IMR-90 (cell line): ENCODE data around the gene TMEM235. TPM values are rescaled to one million over a fixed set of nuclear protein-coding genes. Genes with fewer than 3 reads are reported as not detected.

ENCODE experiments used
- ATAC-seq: fragments of 200-7000 bp; cut with Tn5 transposase; 2 replicates; pipeline ENCODE4 v1.9.1; 2020; ENCODE audit warnings: low read depth, mild to moderate bottlenecking, moderate library complexity
- BruUV-seq: library from RNA; stranded (reverse); fragments of 400-500 nt; replicated peaks from 2 replicates; lab custom pipeline; 2021; lab: Mats Ljungman, UMichigan
- CTCF ChIA-PET: fragments of 300-600 bp; formaldehyde crosslinking; extraction: SDS; loops from one replicate; lab custom pipeline; 2021; ENCODE audit warnings: antibody characterized with exemption; lab: Yijun Ruan, JAX
- POLR2A ChIA-PET: fragments of 300-600 bp; sonication (Branson Sonifier 250); formaldehyde crosslinking; loops from one replicate; lab custom pipeline; 2022; ENCODE audit warnings: antibody characterized with exemption; ENCODE audit not compliant: unreplicated experiment; lab: Charles Lee
- DNase-seq: peaks from one replicate; pipeline ENCODE4 v3.0.0; 2013
- H2AFZ ChIP-seq: replicated peaks from 2 replicates; pipeline ENCODE3; 2013; ENCODE audit warnings: low read length, mild to moderate bottlenecking; ENCODE audit not compliant: poor library complexity
- H2AK5ac ChIP-seq: 2 replicates; pipeline ENCODE4 v1.6.1; 2013; ENCODE audit warnings: low read depth, low read length, inconsistent platforms
- H2AK9ac ChIP-seq: replicated peaks from 2 replicates; pipeline ENCODE3; 2013; ENCODE audit warnings: mild to moderate bottlenecking, low read depth, low read length, moderate library complexity; ENCODE audit not compliant: poor library complexity
- H2BK120ac ChIP-seq: 2 replicates; pipeline ENCODE4 v1.6.1; 2013; ENCODE audit warnings: low read depth, low read length, inconsistent platforms
- H2BK15ac ChIP-seq: 3 replicates; pipeline ENCODE4 v1.6.1; 2013; ENCODE audit warnings: low read depth, low read length, inconsistent platforms
- H2BK20ac ChIP-seq: 2 replicates; pipeline ENCODE4 v1.6.1; 2013; ENCODE audit warnings: low read depth, mild to moderate bottlenecking, inconsistent platforms, low read length, moderate library complexity
- H2BK5ac ChIP-seq: 2 replicates; pipeline ENCODE4 v1.6.1; 2013; ENCODE audit warnings: mild to moderate bottlenecking, low read depth, low read length, inconsistent platforms; ENCODE audit not compliant: poor library complexity, severe bottlenecking
- H3K14ac ChIP-seq: replicated peaks from 2 replicates; pipeline ENCODE4 v1.6.1; 2013; ENCODE audit warnings: low read depth, low read length, inconsistent platforms
- H3K18ac ChIP-seq: 2 replicates; pipeline ENCODE4 v1.6.1; 2013; ENCODE audit warnings: low read depth, low read length, control low read depth
- H3K23ac ChIP-seq: 2 replicates; pipeline ENCODE4 v1.6.1; 2013; ENCODE audit warnings: low read depth, low read length, inconsistent platforms
- H3K27ac ChIP-seq: 2 replicates; pipeline ENCODE4 v1.5.1; 2013; ENCODE audit warnings: mild to moderate bottlenecking, control low read depth, low read length; ENCODE audit not compliant: insufficient read depth
- H3K27me3 ChIP-seq: 2 replicates; pipeline ENCODE4 v1.6.1; 2013; ENCODE audit warnings: low read length; ENCODE audit not compliant: control insufficient read depth, insufficient read depth
- H3K36me3 ChIP-seq: 2 replicates; pipeline ENCODE4 v1.6.1; 2013; ENCODE audit warnings: low read length, mixed read lengths; ENCODE audit not compliant: control insufficient read depth, insufficient read depth
- H3K4ac ChIP-seq: 2 replicates; pipeline ENCODE4 v1.6.1; 2013; ENCODE audit warnings: low read depth, low read length, inconsistent platforms
- H3K4me1 ChIP-seq: 2 replicates; pipeline ENCODE4 v1.6.1; 2013; ENCODE audit warnings: low read length, mixed read lengths; ENCODE audit not compliant: control insufficient read depth, insufficient read depth
- H3K4me2 ChIP-seq: 2 replicates; pipeline ENCODE4 v1.6.1; 2013; ENCODE audit warnings: low read depth, mild to moderate bottlenecking, control low read depth, low read length, moderate library complexity
- H3K4me3 ChIP-seq: 2 replicates; pipeline ENCODE4 v1.5.1; 2013; ENCODE audit warnings: low read depth, mild to moderate bottlenecking, control low read depth, low read length, moderate library complexity; ENCODE audit not compliant: insufficient read depth
- H3K56ac ChIP-seq: 2 replicates; pipeline ENCODE4 v1.6.1; 2013; ENCODE audit warnings: low read length, inconsistent platforms; ENCODE audit not compliant: insufficient read depth; ENCODE audit errors: extremely low read depth
- H3K79me1 ChIP-seq, 2 experiments: 2 replicates each; pipeline ENCODE4 v1.6.1; 2013; ENCODE audit warnings: low read length in 2 of 2, inconsistent platforms in 1 of 2, low read depth in 1 of 2
- H3K9ac ChIP-seq: 2 replicates; pipeline ENCODE4 v1.6.1; 2013; ENCODE audit warnings: low read depth, low read length, control low read depth
- H3K9me1 ChIP-seq: 2 replicates; pipeline ENCODE4 v1.6.1; 2013; ENCODE audit warnings: low read length, inconsistent platforms; ENCODE audit not compliant: insufficient read depth
- H3K9me3 ChIP-seq: 2 replicates; pipeline ENCODE4 v1.6.1; 2013; ENCODE audit warnings: low read length; ENCODE audit not compliant: control insufficient read depth, insufficient read depth
- H4K20me1 ChIP-seq: 2 replicates; pipeline ENCODE4 v1.6.1; 2013; ENCODE audit warnings: low read length, inconsistent platforms; ENCODE audit not compliant: insufficient read depth
- H4K5ac ChIP-seq: 2 replicates; pipeline ENCODE4 v1.6.1; 2013; ENCODE audit warnings: mild to moderate bottlenecking, low read depth, low read length, control low read depth
- H4K8ac ChIP-seq, 2 experiments: 2 replicates each; pipeline ENCODE4 v1.6.1; 2013; ENCODE audit warnings: low read depth in 2 of 2, low read length in 2 of 2, control low read depth in 1 of 2, inconsistent platforms in 1 of 2
- H4K91ac ChIP-seq: 2 replicates; pipeline ENCODE4 v1.6.1; 2013; ENCODE audit warnings: low read depth, low read length, inconsistent platforms; ENCODE audit not compliant: insufficient read depth
- MAFK ChIP-seq: IDR thresholded peaks from 2 replicates; pipeline ENCODE4 v1.6.1; 2012; ENCODE audit warnings: low read depth, low read length, improper control_type of control experiment
- POLR2A ChIP-seq: IDR thresholded peaks from 2 replicates; pipeline ENCODE4 v1.6.1; 2012; ENCODE audit warnings: mild to moderate bottlenecking, low read depth, low read length
- WGBS, 2 experiments: methylation state at CpG; one replicate each; pipeline versions ENCODE4 v1.1.5 to v1.1.7; 2013; ENCODE audit warnings: missing lambda C conversion rate in 2 of 2; ENCODE audit not compliant: insufficient read length in 1 of 2; ENCODE audit errors: extremely low coverage in 2 of 2; 5-methylcytosine and 5-hydroxymethylcytosine counted together
- dilution Hi-C: fragments of 300-500 bp; cut with HindIII; formaldehyde crosslinking; loops from one replicate; pipeline ENCODE4 v1.14.3; 2018; ENCODE audit warnings: low sequenced_read_pairs; ENCODE audit not compliant: unreplicated experiment
- in situ Hi-C: fragments of 300-500 bp; cut with MboI; formaldehyde crosslinking; loops from 3 replicates; pipeline ENCODE4 v1.14.3; 2019; ENCODE audit warnings: low sequenced_read_pairs, inconsistent platforms, mixed read lengths
- intact Hi-C: fragments of 100-400 bp; cut with micrococcal nuclease; formaldehyde crosslinking; loops from 2 replicates; pipeline ENCODE4 v1.10.0; 2022
- polyA plus RNA-seq, 3 experiments: library from polyadenylated mRNA; depleted of rRNA; stranded (reverse); fragments of >200 nt; gene quantifications; 2 replicates each; pipeline ENCODE4 v1.2.3, GENCODE V29; 2012; ENCODE audit warnings: low replicate concordance in 1 of 3
- total RNA-seq: library from RNA; depleted of rRNA; stranded (reverse); fragments of >200 nt; gene quantifications from 2 replicates; pipeline ENCODE4 v1.2.3, GENCODE V29; 2012

TMEM235 gene
- total and polyA plus RNA-seq, 2 of the 4 experiments (the other 2 are of a cell fraction), result not detected

DNA sequence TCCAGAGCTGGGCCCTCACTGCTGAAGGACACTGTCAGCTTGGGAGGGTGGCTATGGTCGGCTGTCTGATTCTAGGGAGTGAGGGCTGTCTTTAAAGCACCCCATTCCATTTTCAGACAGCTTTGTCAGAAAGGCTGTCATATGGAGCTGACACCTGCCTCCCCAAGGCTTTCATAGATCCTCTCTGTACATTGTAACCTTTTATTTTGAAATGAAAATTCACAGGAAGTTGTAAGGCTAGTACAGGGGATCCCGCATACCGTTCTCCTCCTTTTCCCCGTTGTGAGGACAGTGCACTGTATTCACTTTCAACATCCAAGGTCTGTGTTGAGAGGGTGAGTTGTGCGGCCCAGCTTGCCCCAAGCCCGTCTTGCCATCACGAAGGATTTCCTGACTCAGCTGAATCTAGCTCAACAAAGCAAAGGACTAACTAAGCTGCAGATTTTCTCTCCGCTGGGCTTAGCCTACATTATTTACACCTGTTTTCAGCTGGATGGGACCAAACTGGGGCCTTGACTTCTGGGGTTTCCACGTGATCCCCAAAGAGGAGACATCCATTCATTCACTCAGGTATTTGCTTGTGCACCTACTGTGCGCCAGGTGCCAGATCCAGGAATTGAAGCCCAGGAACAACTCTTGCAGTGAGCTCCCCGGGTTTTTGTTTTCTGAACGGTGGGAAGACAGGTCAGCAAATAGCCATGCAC, 5.2 kb upstream of the TMEM235 start:
- no peak overlapping the region for H2BK5ac ChIP-seq
- H3K14ac ChIP-seq, result no peak overlapping the region
- H3K4me1 ChIP-seq, result no peaks in the 10 kb centered on the region
- H2BK20ac ChIP-seq, result no peak overlapping the region
- no peaks in the 10 kb centered on the region for H3K9me1 ChIP-seq
- no peak overlapping the region for H3K4me3 ChIP-seq
- H3K18ac ChIP-seq, result no peak overlapping the region
- H3K56ac ChIP-seq, result no peak overlapping the region
- no peak overlapping the region for H3K27ac ChIP-seq
- no peak overlapping the region for H4K5ac ChIP-seq
- dilution Hi-C loops, result no loop called here
- intact Hi-C loops, result no loop called here
- peak; percentile 59 for TF ChIP-seq MAFK
- no peak for TF ChIP-seq POLR2A
- H3K79me1 ChIP-seq, result peaks cover 0 to 3% of the 10 kb centered on the region in 2 experiments; a peak in 1 of 4 replicates
- H2AFZ ChIP-seq, result peak overlapping the region; percentile 29
- no peak overlapping the region for H3K4me2 ChIP-seq
- H4K91ac ChIP-seq, result no peak overlapping the region
- ChIA-PET POLR2A (no interaction called here), CTCF (interaction anchor here (0.8 kb wide), 1 partner anchor 21 kb away, joined by 4 read pairs; no protein-coding TSS in a partner anchor)
- H3K4ac ChIP-seq, result no peak overlapping the region
- BruUV-seq, result no TSS peak
- in situ Hi-C loops, result no loop called here
- peaks cover 13% of the 10 kb centered on the region for H3K27me3 ChIP-seq
- no peak overlapping the region for H2BK15ac ChIP-seq
- no peak overlapping the region for H2AK9ac ChIP-seq
- H3K36me3 ChIP-seq, result no peaks in the 10 kb centered on the region
- H2AK5ac ChIP-seq, result no peak overlapping the region
- no peak overlapping the region for H3K9ac ChIP-seq
- H3K9me3 ChIP-seq, result no peaks in the 10 kb centered on the region
- H2BK120ac ChIP-seq, result no peak overlapping the region
- ATAC-seq (no peak), DNase-seq (no peak)
- no peaks in the 10 kb centered on the region; the same call in 1 of the 2 replicates for H4K20me1 ChIP-seq
- WGBS, 2 experiments, result 69% methylated on average over 6 of the region's 12 CpGs; no CpG with 5 or more reads in 1 of the 2 experiments
- no peak overlapping the region for H4K8ac ChIP-seq
- no peak overlapping the region for H3K23ac ChIP-seq
